CD4-positive, CD25-positive, alpha-beta regulatory T cell (primary cell): ENCODE data around the gene NPAT. TPM values are rescaled to one million over a fixed set of nuclear protein-coding genes. Genes with fewer than 3 reads are reported as not detected.
"Not testable (repeated sequence)": the region's sequence is repeated elsewhere in the genome, so short reads cannot be mapped to it uniquely, and the experiment has no call there.

Experiments
- ATAC-seq, 2 donors: fragments of 150-1000 bp; cut with Tn5 transposase; one replicate each; pipeline ENCODE4 v1.10.0; 2021; ENCODE audit warnings: low read depth in 2 of 2, moderate number of reproducible peaks in 2 of 2, moderate library complexity in 1 of 2
- DNase-seq, 3 donors: peaks; one replicate each; pipeline versions ENCODE4 v3.0.0 to v3.0.0-alpha.2; 2012 to 2022; ENCODE audit warnings: mixed read lengths in 1 of 3
- H3K27ac ChIP-seq: one replicate; pipeline ENCODE4 v1.7.0; 2013; ENCODE audit warnings: mild to moderate bottlenecking, low read length; ENCODE audit not compliant: insufficient read depth, poor library complexity, severe bottlenecking
- H3K27me3 ChIP-seq: one replicate; pipeline ENCODE4 v1.7.0; 2013; ENCODE audit warnings: low read length; ENCODE audit not compliant: control insufficient read depth, insufficient read depth
- H3K36me3 ChIP-seq: one replicate; pipeline ENCODE4 v1.7.0; 2013; ENCODE audit warnings: mild to moderate bottlenecking, low read length, moderate library complexity; ENCODE audit not compliant: control insufficient read depth, insufficient read depth
- H3K4me1 ChIP-seq: 2 replicates; pipeline ENCODE4 v1.7.0; 2013; ENCODE audit warnings: mild to moderate bottlenecking, low read length; ENCODE audit not compliant: insufficient read depth, control insufficient read depth, poor library complexity, severe bottlenecking
- H3K4me3 ChIP-seq: one replicate; pipeline ENCODE4 v1.7.0; 2013; ENCODE audit warnings: low read depth, mild to moderate bottlenecking, low read length, moderate library complexity
- H3K9me3 ChIP-seq, 2 experiments: 1 replicate in 1 of 2; 2 replicates in 1 of 2; pipeline ENCODE4 v1.7.0; 2013; ENCODE audit warnings: low read length in 2 of 2, mild to moderate bottlenecking in 1 of 2, moderate library complexity in 1 of 2; ENCODE audit not compliant: control insufficient read depth in 2 of 2
- H3K27ac Mint-ChIP-seq, 3 donors: one replicate each; pipeline ENCODE4 v1.8.0; 2020 to 2022; ENCODE audit warnings: mild to moderate bottlenecking in 3 of 3, mixed read lengths in 3 of 3, moderate library complexity in 2 of 3
- H3K27me3 Mint-ChIP-seq: one replicate; pipeline ENCODE4 v1.8.0; 2022; ENCODE audit warnings: mild to moderate bottlenecking, mixed read lengths
- H3K36me3 Mint-ChIP-seq: one replicate; pipeline ENCODE4 v1.8.0; 2020; ENCODE audit warnings: mixed read lengths
- H3K4me1 Mint-ChIP-seq, 4 donors: one replicate each; pipeline ENCODE4 v1.8.0; 2020 to 2022; ENCODE audit warnings: mixed read lengths in 4 of 4, mild to moderate bottlenecking in 1 of 4
- H3K4me3 Mint-ChIP-seq, 4 donors: one replicate each; pipeline ENCODE4 v1.8.0; 2020 to 2022; ENCODE audit warnings: mild to moderate bottlenecking in 4 of 4, mixed read lengths in 4 of 4, moderate library complexity in 3 of 4
- H3K9me3 Mint-ChIP-seq, 7 donors: one replicate each; pipeline ENCODE4 v1.8.0; 2020 to 2022; ENCODE audit warnings: mixed read lengths in 7 of 7, mild to moderate bottlenecking in 3 of 7, moderate library complexity in 2 of 7
- polyA plus RNA-seq, 4 donors: library from polyadenylated mRNA; unstranded; fragments of 300-500 nt; fragmentation: Illumina TruSeq; gene quantifications; one replicate each; pipeline ENCODE4 v1.2.3, GENCODE V29; 2021
- total RNA-seq: library from RNA; stranded (reverse); gene quantifications from one replicate; pipeline ENCODE4 v1.2.3, GENCODE V29; 2022

NPAT gene
- total and polyA plus RNA-seq, 5 donors from 2014 or later: 25.5 to 36.5 (median 33.1) TPM

- Mint-ChIP-seq H3K4me1 (peaks cover 39 to 70% (median 52%) of the 10 kb centered on the region in 4 donors), H3K36me3 (peaks cover 33% of the 10 kb centered on the region), H3K9me3 (no peaks in the 10 kb centered on the region), H3K27ac (peak overlapping the region in 1 of 3 donors; percentile 83), H3K4me3 (no peak overlapping the region), H3K27me3 (no peaks in the 10 kb centered on the region)
- no peak for ATAC-seq
- H3K4me3 ChIP-seq: peak overlapping the region; percentile 28
- no peaks in the 10 kb centered on the region for H3K9me3 ChIP-seq
- H3K27me3 ChIP-seq: no peaks in the 10 kb centered on the region
- peak overlapping the region; percentile 2 for H3K27ac ChIP-seq
- DNase-seq: peak in 1 of 3 donors; percentile 39
- H3K36me3 ChIP-seq: peaks cover 50% of the 10 kb centered on the region
- H3K4me1 ChIP-seq: peaks cover 32% of the 10 kb centered on the region
Measured at GRCh38 chr11:108196901-108197300, 25.5 kb downstream of the NPAT start.

- Mint-ChIP-seq H3K4me1 (peaks cover 26 to 39% (median 35%) of the 10 kb centered on the region in 4 donors), H3K36me3 (peaks cover 37% of the 10 kb centered on the region), H3K27me3 (no peaks in the 10 kb centered on the region), H3K9me3 (no peaks in the 10 kb centered on the region), H3K4me3 (peak overlapping the region in 1 of 4 donors; percentile 7), H3K27ac (no peak overlapping the region)
- Histone ChIP-seq H3K27ac (no peak overlapping the region), H3K9me3 (no peaks in the 10 kb centered on the region), H3K27me3 (no peaks in the 10 kb centered on the region), H3K4me3 (no peak overlapping the region), H3K36me3 (peaks cover 68% of the 10 kb centered on the region), H3K4me1 (peaks cover 17% of the 10 kb centered on the region)
- DNase-seq (no peak), ATAC-seq (no peak)
Measured at GRCh38 chr11:108193725-108194124, 28.7 kb downstream of the NPAT start.

- Mint-ChIP-seq H3K27me3 (no peaks in the 10 kb centered on the region), H3K4me3 (no peak overlapping the region), H3K36me3 (peaks cover 46% of the 10 kb centered on the region), H3K9me3 (peaks cover 0 to 2% (median 0%) of the 10 kb centered on the region in 7 donors), H3K4me1 (peaks cover 0 to 21% (median 8%) of the 10 kb centered on the region in 4 donors), H3K27ac (no peak overlapping the region)
- H3K27me3 ChIP-seq: no peaks in the 10 kb centered on the region
- no peak overlapping the region for H3K27ac ChIP-seq
- DNase-seq: no peak
- H3K9me3 ChIP-seq: no peaks in the 10 kb centered on the region
- no peak for ATAC-seq
- peaks cover 82% of the 10 kb centered on the region for H3K36me3 ChIP-seq
- H3K4me1 ChIP-seq: no peaks in the 10 kb centered on the region
- H3K4me3 ChIP-seq: no peak overlapping the region
Measured at GRCh38 chr11:108177570-108177969, 44.9 kb downstream of the NPAT start.

GRCh38 chr11:108170184-108170583, 52.3 kb downstream of the NPAT start:
- peaks cover 69% of the 10 kb centered on the region for H3K36me3 ChIP-seq
- no peaks in the 10 kb centered on the region for H3K4me1 ChIP-seq
- peaks cover 13 to 34% (median 20%) of the 10 kb centered on the region in 4 donors for H3K4me1 Mint-ChIP-seq
- no peaks in the 10 kb centered on the region for H3K27me3 Mint-ChIP-seq
- no peaks in the 10 kb centered on the region for H3K9me3 Mint-ChIP-seq
- no peak overlapping the region for H3K4me3 ChIP-seq
- ATAC-seq (no peak), DNase-seq (peak in 1 of 3 donors; percentile 6)
- no peaks in the 10 kb centered on the region for H3K27me3 ChIP-seq
- H3K27ac ChIP-seq: no peak overlapping the region
- H3K36me3 Mint-ChIP-seq: peaks cover 47% of the 10 kb centered on the region
- peak overlapping the region in 1 of 4 donors; percentile 59 for H3K4me3 Mint-ChIP-seq
- peak overlapping the region; percentile 45 to 95 (median 65) for H3K27ac Mint-ChIP-seq
- no peaks in the 10 kb centered on the region for H3K9me3 ChIP-seq

- Mint-ChIP-seq H3K9me3 (no peaks in the 10 kb centered on the region), H3K27ac (peak overlapping the region; percentile 56 to 83 (median 67)), H3K4me3 (no peak overlapping the region), H3K4me1 (peaks cover 9 to 30% (median 20%) of the 10 kb centered on the region in 4 donors), H3K36me3 (peaks cover 38% of the 10 kb centered on the region), H3K27me3 (no peaks in the 10 kb centered on the region)
- H3K4me1 ChIP-seq: no peaks in the 10 kb centered on the region
- peaks cover 67% of the 10 kb centered on the region for H3K36me3 ChIP-seq
- no peaks in the 10 kb centered on the region for H3K9me3 ChIP-seq
- no peak overlapping the region for H3K27ac ChIP-seq
- no peak for DNase-seq
- no peak for ATAC-seq
- no peaks in the 10 kb centered on the region for H3K27me3 ChIP-seq
- no peak overlapping the region for H3K4me3 ChIP-seq
Measured at GRCh38 chr11:108167624-108168023, 54.8 kb downstream of the NPAT start.

- not testable (repeated sequence) for H3K27ac ChIP-seq, H3K27me3 ChIP-seq, H3K9me3 ChIP-seq, H3K27ac Mint-ChIP-seq, DNase-seq, ATAC-seq, H3K27me3 Mint-ChIP-seq, H3K4me1 ChIP-seq, H3K4me3 Mint-ChIP-seq, H3K4me3 ChIP-seq, H3K9me3 Mint-ChIP-seq
- H3K4me1 Mint-ChIP-seq: peaks cover 0 to 21% (median 8%) of the 10 kb centered on the region in 4 donors
- H3K36me3 Mint-ChIP-seq: peaks cover 39% of the 10 kb centered on the region
- peaks cover 84% of the 10 kb centered on the region for H3K36me3 ChIP-seq
Measured at GRCh38 chr11:108162878-108163277, 59.6 kb downstream of the NPAT start.

GRCh38 chr11:108160970-108161566, 61.4 kb downstream of the NPAT start:
- H3K36me3 ChIP-seq: peaks cover 84% of the 10 kb centered on the region
- ATAC-seq: peak; percentile 53 to 60
- peak in 2 of 3 donors; percentile 5 to 47 for DNase-seq

GRCh38 chr11:108154591-108154990, 67.8 kb downstream of the NPAT start:
- Mint-ChIP-seq H3K9me3 (no peaks in the 10 kb centered on the region), H3K4me3 (no peak overlapping the region), H3K4me1 (peaks cover 0 to 6% (median 2%) of the 10 kb centered on the region in 4 donors), H3K36me3 (peaks cover 41% of the 10 kb centered on the region), H3K27ac (peak overlapping the region in 1 of 3 donors; percentile 1), H3K27me3 (no peaks in the 10 kb centered on the region)
- Histone ChIP-seq H3K27me3 (no peaks in the 10 kb centered on the region), H3K4me1 (no peaks in the 10 kb centered on the region), H3K36me3 (peaks cover 78% of the 10 kb centered on the region), H3K4me3 (no peak overlapping the region), H3K27ac (no peak overlapping the region), H3K9me3 (no peaks in the 10 kb centered on the region)
- ATAC-seq: no peak
- no peak for DNase-seq

More at GRCh38 chr11:108160970-108161566, 61.4 kb downstream of the NPAT start:
- H3K4me1 Mint-ChIP-seq: peaks cover 0 to 21% (median 6%) of the 10 kb centered on the region in 4 donors
- no peaks in the 10 kb centered on the region for H3K27me3 ChIP-seq
- H3K4me1 ChIP-seq: no peaks in the 10 kb centered on the region
- H3K27me3 Mint-ChIP-seq: no peaks in the 10 kb centered on the region
- H3K9me3 Mint-ChIP-seq: no peaks in the 10 kb centered on the region
- peaks cover 31% of the 10 kb centered on the region for H3K36me3 Mint-ChIP-seq
- no peak overlapping the region for H3K27ac ChIP-seq
- H3K4me3 Mint-ChIP-seq: no peak overlapping the region
- H3K27ac Mint-ChIP-seq: peak overlapping the region; percentile 57 to 93 (median 85)
- H3K9me3 ChIP-seq: no peaks in the 10 kb centered on the region
- H3K4me3 ChIP-seq: no peak overlapping the region
